ENCODE results near the gene TRIL. TPM values are rescaled to one million over a fixed set of nuclear protein-coding genes. Genes with fewer than 3 reads are reported as not detected.

The TRIL gene
- total RNA-seq, 4 donors from 2014 or later: 1.4 to 6.5 (median 2.1) TPM

GRCh38 chr7:29003703-29004102, 45.6 kb upstream of the TRIL start:
- no peak for TF ChIP-seq CTCF (IDR thresholded peaks at IDR 0.05)
- WGBS, 2 donors: 91 to 93% methylated on average over 3 to 5 of the region's 5 CpGs
- Histone ChIP-seq H3K4me3 (no peak overlapping the region), H3K4me1 (peaks cover 0 to 30% (median 4%) of the 10 kb centered on the region in 3 donors), H3K36me3 (no peaks in the 10 kb centered on the region), H3K9me3 (no peaks in the 10 kb centered on the region), H3K27me3 (no peaks in the 10 kb centered on the region), H3K27ac (no peak overlapping the region)
- intact Hi-C loops (cut with DNase I): no loop called here
- DNase-seq: no peak

- Histone ChIP-seq H3K9me3 (no peaks in the 10 kb centered on the region), H3K36me3 (no peaks in the 10 kb centered on the region), H3K27ac (no peak overlapping the region), H3K4me1 (peaks cover 0 to 23% (median 3%) of the 10 kb centered on the region in 3 donors), H3K4me3 (no peak overlapping the region), H3K27me3 (no peaks in the 10 kb centered on the region)
- TF ChIP-seq CTCF (IDR thresholded peaks at IDR 0.05) (no peak), POLR2A (IDR thresholded peaks at IDR 0.05) (no peak)
- no peak for DNase-seq
- WGBS, 2 donors: 82 to 97% methylated on average over 2 of the region's 2 CpGs
- intact Hi-C loops (cut with DNase I): no loop called here
Measured at GRCh38 chr7:29000717-29001076, 42.6 kb upstream of the TRIL start.

- no peak for DNase-seq
- no peak for TF ChIP-seq POLR2A (IDR thresholded peaks at IDR 0.05)
- no peak for TF ChIP-seq CTCF (IDR thresholded peaks at IDR 0.05)
- H3K36me3 ChIP-seq: no peaks in the 10 kb centered on the region
- H3K4me1 ChIP-seq: peaks cover 0 to 19% (median 0%) of the 10 kb centered on the region in 3 donors
- 80 to 81% methylated on average over 12 of the region's 12 CpGs for WGBS, 2 donors
- H3K27ac ChIP-seq: no peak overlapping the region
- no peak overlapping the region for H3K4me3 ChIP-seq
- H3K9me3 ChIP-seq: no peaks in the 10 kb centered on the region
- intact Hi-C loops (cut with DNase I): no loop called here
- no peaks in the 10 kb centered on the region for H3K27me3 ChIP-seq
Measured at GRCh38 chr7:28999895-29000716, 42.0 kb upstream of the TRIL start.

GRCh38 chr7:28999427-28999826, 41.3 kb upstream of the TRIL start:
- Histone ChIP-seq H3K27ac (no peak overlapping the region), H3K4me1 (peaks cover 0 to 19% (median 0%) of the 10 kb centered on the region in 3 donors), H3K36me3 (no peaks in the 10 kb centered on the region), H3K9me3 (no peaks in the 10 kb centered on the region), H3K27me3 (no peaks in the 10 kb centered on the region), H3K4me3 (no peak overlapping the region)
- 89 to 92% methylated on average over 5 of the region's 5 CpGs for WGBS, 2 donors
- DNase-seq: no peak
- intact Hi-C loops (cut with DNase I): no loop called here
- TF ChIP-seq POLR2A (IDR thresholded peaks at IDR 0.05): no peak
- no peak for TF ChIP-seq CTCF (IDR thresholded peaks at IDR 0.05)

- intact Hi-C loops (cut with DNase I): no loop called here
- no peak for DNase-seq
- TF ChIP-seq POLR2A (IDR thresholded peaks at IDR 0.05) (no peak), CTCF (IDR thresholded peaks at IDR 0.05) (no peak)
Measured at GRCh38 chr7:28998105-28998504, 40.0 kb upstream of the TRIL start.

More at GRCh38 chr7:28998105-28998504, 40.0 kb upstream of the TRIL start:
- no peak overlapping the region for H3K27ac ChIP-seq
- H3K36me3 ChIP-seq: no peaks in the 10 kb centered on the region
- H3K9me3 ChIP-seq: no peaks in the 10 kb centered on the region
- H3K4me3 ChIP-seq: no peak overlapping the region
- peaks cover 0 to 19% (median 0%) of the 10 kb centered on the region in 3 donors for H3K4me1 ChIP-seq
- no peaks in the 10 kb centered on the region for H3K27me3 ChIP-seq
- WGBS, 2 donors: 54 to 77% methylated on average over 3 to 4 of the region's 4 CpGs

All from esophagus squamous epithelium (tissue), 5 donors.